Naive thymus-derived CD8-positive, alpha-beta T cell (primary cell): Measurements from ENCODE around the gene SRSF6. TPM values are rescaled to one million over a fixed set of nuclear protein-coding genes. Genes with fewer than 3 reads are reported as not detected.
A peak's percentile ranks its signal among the peaks of the same experiment; 100 is the strongest.
"Not testable (repeated sequence)": the region's sequence is repeated elsewhere in the genome, so short reads cannot be mapped to it uniquely, and the experiment has no call there.

Experiments used
- ATAC-seq, 2 donors: fragments of 150-1000 bp; cut with Tn5 transposase in 1 of 2; sonication (Bioruptor Pico), chemical (Tn5 transposase) in 1 of 2; 1 replicate in 1 of 2; 2 replicates in 1 of 2; pipeline ENCODE4 v1.10.0; 2021; ENCODE audit warnings: mild to moderate bottlenecking in 2 of 2, moderate library complexity in 2 of 2
- POLR2A ChIA-PET: fragments of 350-600 bp; sonication (Branson Sonifier 250); formaldehyde crosslinking; loops from one replicate; lab custom pipeline; 2021; ENCODE audit warnings: antibody characterized with exemption; lab: Charles Lee
- DNase-seq, 10 donors: peaks; one replicate each; pipeline versions ENCODE4 v3.0.0 to v3.0.0-alpha.2; 2020 to 2022
- H3K27ac Mint-ChIP-seq, 10 donors: one replicate each; pipeline ENCODE4 v1.8.0; 2020 to 2022; ENCODE audit warnings: mild to moderate bottlenecking in 10 of 10, mixed read lengths in 10 of 10, moderate library complexity in 4 of 10, inconsistent platforms in 1 of 10
- H3K27me3 Mint-ChIP-seq, 5 donors: one replicate each; pipeline ENCODE4 v1.8.0; 2021 to 2022; ENCODE audit warnings: mixed read lengths in 5 of 5
- H3K36me3 Mint-ChIP-seq, 3 donors: one replicate each; pipeline ENCODE4 v1.8.0; 2020 to 2022; ENCODE audit warnings: mixed read lengths in 3 of 3, mild to moderate bottlenecking in 2 of 3, inconsistent platforms in 1 of 3
- H3K4me1 Mint-ChIP-seq, 4 donors: one replicate each; pipeline ENCODE4 v1.8.0; 2021 to 2022; ENCODE audit warnings: mixed read lengths in 4 of 4
- H3K4me3 Mint-ChIP-seq, 10 donors: one replicate each; pipeline ENCODE4 v1.8.0; 2020 to 2022; ENCODE audit warnings: mild to moderate bottlenecking in 10 of 10, mixed read lengths in 10 of 10, moderate library complexity in 6 of 10, inconsistent platforms in 1 of 10
- H3K9me3 Mint-ChIP-seq, 9 donors: one replicate each; pipeline ENCODE4 v1.8.0; 2020 to 2022; ENCODE audit warnings: mixed read lengths in 9 of 9, mild to moderate bottlenecking in 3 of 9, inconsistent platforms in 1 of 9, moderate library complexity in 1 of 9
- polyA plus RNA-seq, 3 donors: library from polyadenylated mRNA; unstranded; fragments of 300-500 nt; fragmentation: Illumina TruSeq; gene quantifications; one replicate each; pipeline ENCODE4 v1.2.3, GENCODE V29; 2021
- total RNA-seq, 8 experiments: library from RNA in 2 of 8; stranded (reverse) in 2 of 8; gene quantifications; one replicate each; pipeline ENCODE4 v1.2.3 and lab custom pipeline; 2021 to 2026

The SRSF6 gene
- total and polyA plus RNA-seq, 5 experiments from 2014 or later, result 41.1 to 241 (median 54.8) TPM

- no peak for ATAC-seq
- Mint-ChIP-seq H3K9me3 (no peaks in the 10 kb centered on the region), H3K4me3 (no peak overlapping the region), H3K27me3 (peaks cover 7 to 45% (median 24%) of the 10 kb centered on the region in 5 donors), H3K27ac (no peak overlapping the region), H3K36me3 (no peaks in the 10 kb centered on the region), H3K4me1 (peaks cover 3 to 15% (median 10%) of the 10 kb centered on the region in 4 donors)
- POLR2A ChIA-PET, result no interaction called here
- DNase-seq, result no peak
Observed at GRCh38 chr20:43452404-43453126, 5.1 kb upstream of the SRSF6 start.

- peaks cover 11 to 34% (median 26%) of the 10 kb centered on the region in 4 donors for H3K4me1 Mint-ChIP-seq
- H3K27me3 Mint-ChIP-seq, result peaks cover 3 to 12% (median 6%) of the 10 kb centered on the region in 5 donors
- not testable (repeated sequence) for H3K9me3 Mint-ChIP-seq, DNase-seq, ATAC-seq
- POLR2A ChIA-PET, result interaction anchor here (0.7 to 2.6 kb wide), 2 partner anchors 58 to 162 kb away, joined by 6 to 23 read pairs; no protein-coding TSS in a partner anchor
- peak overlapping the region in 5 of 10 donors; percentile 46 to 98 (median 98) for H3K27ac Mint-ChIP-seq
- H3K4me3 Mint-ChIP-seq, result peak overlapping the region; percentile 88 to 97 (median 94)
- H3K36me3 Mint-ChIP-seq, result peaks cover 7 to 24% (median 14%) of the 10 kb centered on the region in 3 donors
Observed at GRCh38 chr20:43456252-43456651, 1.4 kb upstream of the SRSF6 start.

GRCh38 chr20:43456809-43457639 is 672 bp upstream of the SRSF6 start:
- Mint-ChIP-seq H3K9me3 (no peaks in the 10 kb centered on the region), H3K4me3 (peak overlapping the region; percentile 88 to 97 (median 94)), H3K27ac (peak overlapping the region; percentile 97 to 99 (median 98)), H3K4me1 (peaks cover 11 to 39% (median 28%) of the 10 kb centered on the region in 4 donors), H3K36me3 (peaks cover 7 to 32% (median 14%) of the 10 kb centered on the region in 3 donors), H3K27me3 (peaks cover 0 to 9% (median 3%) of the 10 kb centered on the region in 5 donors)
- DNase-seq (peak in 9 of 10 donors; percentile 70 to 94 (median 86)), ATAC-seq (peak; percentile 80 to 81)
- POLR2A ChIA-PET, result interaction anchor here (0.7 to 2.6 kb wide), 13 partner anchors 9 to 1906 kb away, joined by 3 to 25 read pairs (median 5); partner anchors contain the start of genes FITM2, IFT52 and SYS1

- Mint-ChIP-seq H3K4me1 (peaks cover 15 to 50% (median 38%) of the 10 kb centered on the region in 4 donors), H3K36me3 (peaks cover 7 to 44% (median 14%) of the 10 kb centered on the region in 3 donors), H3K4me3 (peak overlapping the region; percentile 80 to 97 (median 91)), H3K9me3 (no peaks in the 10 kb centered on the region), H3K27ac (peak overlapping the region; percentile 80 to 98 (median 98)), H3K27me3 (peaks cover 0 to 5% (median 3%) of the 10 kb centered on the region in 5 donors)
- ATAC-seq (peak in 1 of 2 donors; percentile 19), DNase-seq (peak in 2 of 10 donors; percentile 30)
- POLR2A ChIA-PET, result interaction anchor here (0.6 to 2.6 kb wide), 14 partner anchors 8 to 1904 kb away, joined by 3 to 25 read pairs (median 4); partner anchors contain the start of genes FITM2, IFT52 and SYS1
Observed at GRCh38 chr20:43458422-43458924, 777 bp downstream of the SRSF6 start.

GRCh38 chr20:43459022-43459942 is 1.6 kb downstream of the SRSF6 start:
- POLR2A ChIA-PET, result interaction anchor here (1.4 to 2.3 kb wide), 2 partner anchors 10 to 852 kb away, joined by 5 to 6 read pairs; partner anchors contain the start of gene FITM2
- no peak for ATAC-seq
- DNase-seq, result peak in 1 of 10 donors; percentile 20
- Mint-ChIP-seq H3K36me3 (peaks cover 7 to 52% (median 19%) of the 10 kb centered on the region in 3 donors), H3K27me3 (peaks cover 0 to 1% (median under 1%) of the 10 kb centered on the region in 5 donors), H3K4me3 (peak overlapping the region; percentile 75 to 95 (median 85)), H3K27ac (peak overlapping the region; percentile 80 to 98 (median 90)), H3K4me1 (peaks cover 16 to 55% (median 42%) of the 10 kb centered on the region in 4 donors), H3K9me3 (no peaks in the 10 kb centered on the region)

- no peaks in the 10 kb centered on the region for H3K9me3 Mint-ChIP-seq
- H3K36me3 Mint-ChIP-seq, result peaks cover 7 to 62% (median 25%) of the 10 kb centered on the region in 3 donors
- DNase-seq (no peak), ATAC-seq (no peak)
- no peaks in the 10 kb centered on the region for H3K27me3 Mint-ChIP-seq
- peak overlapping the region in 7 of 10 donors; percentile 2 to 98 (median 83) for H3K27ac Mint-ChIP-seq
- H3K4me3 Mint-ChIP-seq, result peak overlapping the region in 9 of 10 donors; percentile 3 to 89 (median 50)
- H3K4me1 Mint-ChIP-seq, result peaks cover 16 to 59% (median 43%) of the 10 kb centered on the region in 4 donors
- POLR2A ChIA-PET, result no interaction called here
Observed at GRCh38 chr20:43460172-43460829, 2.6 kb downstream of the SRSF6 start.

GRCh38 chr20:43460830-43461200 is 3.1 kb downstream of the SRSF6 start:
- H3K4me1 Mint-ChIP-seq, result peaks cover 15 to 59% (median 43%) of the 10 kb centered on the region in 4 donors
- H3K36me3 Mint-ChIP-seq, result peaks cover 7 to 67% (median 25%) of the 10 kb centered on the region in 3 donors
- POLR2A ChIA-PET, result interaction anchor here (0.7 kb wide), 1 partner anchor 17 kb away, joined by 4 read pairs; no protein-coding TSS in a partner anchor
- DNase-seq, result no peak
- H3K9me3 Mint-ChIP-seq, result no peaks in the 10 kb centered on the region
- peak overlapping the region in 7 of 10 donors; percentile 49 to 98 (median 83) for H3K27ac Mint-ChIP-seq
- ATAC-seq, result no peak
- H3K4me3 Mint-ChIP-seq, result peak overlapping the region in 8 of 10 donors; percentile 24 to 89 (median 62)
- no peaks in the 10 kb centered on the region for H3K27me3 Mint-ChIP-seq

GRCh38 chr20:43461894-43462659 is 4.4 kb downstream of the SRSF6 start:
- DNase-seq (no peak), ATAC-seq (no peak)
- POLR2A ChIA-PET, result interaction anchor here (0.8 kb wide), 1 partner anchor 11 kb away, joined by 8 read pairs; no protein-coding TSS in a partner anchor
- peak overlapping the region in 3 of 10 donors; percentile 32 to 53 (median 43) for H3K27ac Mint-ChIP-seq
- H3K9me3 Mint-ChIP-seq, result no peaks in the 10 kb centered on the region
- H3K4me3 Mint-ChIP-seq, result peak overlapping the region in 2 of 10 donors; percentile 12 to 39
- no peaks in the 10 kb centered on the region for H3K27me3 Mint-ChIP-seq
- H3K4me1 Mint-ChIP-seq, result peaks cover 15 to 54% (median 43%) of the 10 kb centered on the region in 4 donors
- H3K36me3 Mint-ChIP-seq, result peaks cover 12 to 78% (median 30%) of the 10 kb centered on the region in 3 donors

GRCh38 chr20:43462660-43463526 is 5.2 kb downstream of the SRSF6 start:
- DNase-seq (no peak), ATAC-seq (no peak)
- Mint-ChIP-seq H3K27ac (peak overlapping the region in 3 of 10 donors; percentile 10 to 72 (median 16)), H3K4me3 (no peak overlapping the region), H3K9me3 (no peaks in the 10 kb centered on the region), H3K27me3 (no peaks in the 10 kb centered on the region), H3K4me1 (peaks cover 15 to 52% (median 44%) of the 10 kb centered on the region in 4 donors), H3K36me3 (peaks cover 12 to 86% (median 32%) of the 10 kb centered on the region in 3 donors)
- POLR2A ChIA-PET, result interaction anchor here (1.5 kb wide), 1 partner anchor 51 kb away, joined by 3 read pairs; no protein-coding TSS in a partner anchor
